ENCODE measurements around the gene OPA1.
A peak's percentile ranks its signal among the peaks of the same experiment; 100 is the strongest.
"Not testable (repeated sequence)": the region's sequence is repeated elsewhere in the genome, so short reads cannot be mapped to it uniquely, and the experiment has no call there.

Gene OPA1

DNA sequence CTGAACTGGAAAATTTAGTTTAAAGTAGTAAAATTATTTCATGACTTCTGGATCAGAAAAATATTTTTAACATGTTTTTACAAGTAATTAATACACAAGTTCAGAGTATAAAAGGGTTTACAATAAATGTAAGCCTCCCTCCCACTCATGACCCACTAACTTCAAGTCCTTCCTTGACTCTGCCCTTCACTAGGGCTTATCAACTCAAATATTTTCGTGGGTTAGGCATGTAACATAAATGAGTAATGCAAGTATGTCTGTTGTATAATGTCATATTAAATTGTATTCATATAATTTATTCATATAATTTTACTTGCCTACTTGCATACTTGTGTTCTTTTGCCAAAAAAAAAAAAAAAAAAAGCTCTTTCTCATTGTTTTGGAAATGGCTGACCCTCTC is 3.4 kb upstream of the OPA1 start:
- no peak for DNase-seq (ENCODE audit: low read depth)

DNA sequence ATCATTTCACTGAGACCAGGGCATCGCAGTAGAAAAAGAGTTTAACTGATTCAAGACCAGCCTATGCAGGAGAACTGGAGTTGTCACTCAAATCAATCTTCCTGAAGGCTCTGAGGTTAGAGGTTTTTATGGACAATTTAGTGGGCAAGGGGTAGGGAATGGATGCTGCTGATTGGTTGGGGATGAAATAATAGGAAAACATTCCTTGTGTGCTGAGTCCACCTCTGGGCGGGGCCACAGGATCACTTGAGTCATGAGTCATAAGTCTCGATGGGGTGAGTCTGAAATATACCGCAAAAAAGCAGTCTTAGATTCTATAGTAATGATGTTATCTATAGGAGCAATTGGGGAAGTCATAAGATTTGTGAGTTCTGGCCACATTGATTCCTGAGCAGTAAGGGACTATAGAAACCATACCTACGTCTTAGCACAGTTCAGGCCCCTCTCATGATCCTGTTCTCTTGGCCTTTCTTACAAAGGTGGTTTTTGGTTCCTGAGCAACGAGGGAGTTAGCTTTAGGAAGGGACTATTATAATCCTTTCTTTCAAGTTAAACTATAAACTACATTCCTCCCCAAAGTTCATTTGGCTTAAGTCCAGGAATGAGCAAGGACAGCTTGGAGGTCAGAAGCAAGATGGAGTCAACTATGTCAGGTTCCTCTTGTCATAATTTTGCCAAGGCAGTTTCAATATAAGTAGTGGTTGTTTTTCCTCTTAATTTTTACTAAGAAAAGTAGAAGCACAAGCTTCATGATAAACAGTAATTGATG is 2.7 kb upstream of the OPA1 start:
- DNase-seq (ENCODE audit: low read depth), result no peak

DNA sequence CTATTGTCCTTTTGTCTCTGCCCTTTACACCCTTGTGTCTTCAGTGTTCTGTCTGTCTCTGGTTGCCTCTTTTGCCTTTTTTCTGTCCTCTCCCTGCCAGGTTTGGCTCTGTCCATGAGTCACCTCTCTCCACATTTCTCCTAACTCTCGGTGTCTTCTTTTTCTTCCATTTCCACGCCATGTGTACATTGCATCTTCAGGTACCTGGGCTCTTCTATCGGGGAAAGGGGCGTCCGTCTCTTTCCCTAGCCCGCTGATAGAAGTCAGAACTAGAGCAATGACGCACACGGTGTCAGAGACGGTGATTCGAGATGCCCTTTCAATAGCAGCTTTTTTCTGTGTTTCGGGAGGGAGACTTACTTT is 641 bp downstream of the OPA1 start:
- no peak for DNase-seq (ENCODE audit: low read depth)

DNA sequence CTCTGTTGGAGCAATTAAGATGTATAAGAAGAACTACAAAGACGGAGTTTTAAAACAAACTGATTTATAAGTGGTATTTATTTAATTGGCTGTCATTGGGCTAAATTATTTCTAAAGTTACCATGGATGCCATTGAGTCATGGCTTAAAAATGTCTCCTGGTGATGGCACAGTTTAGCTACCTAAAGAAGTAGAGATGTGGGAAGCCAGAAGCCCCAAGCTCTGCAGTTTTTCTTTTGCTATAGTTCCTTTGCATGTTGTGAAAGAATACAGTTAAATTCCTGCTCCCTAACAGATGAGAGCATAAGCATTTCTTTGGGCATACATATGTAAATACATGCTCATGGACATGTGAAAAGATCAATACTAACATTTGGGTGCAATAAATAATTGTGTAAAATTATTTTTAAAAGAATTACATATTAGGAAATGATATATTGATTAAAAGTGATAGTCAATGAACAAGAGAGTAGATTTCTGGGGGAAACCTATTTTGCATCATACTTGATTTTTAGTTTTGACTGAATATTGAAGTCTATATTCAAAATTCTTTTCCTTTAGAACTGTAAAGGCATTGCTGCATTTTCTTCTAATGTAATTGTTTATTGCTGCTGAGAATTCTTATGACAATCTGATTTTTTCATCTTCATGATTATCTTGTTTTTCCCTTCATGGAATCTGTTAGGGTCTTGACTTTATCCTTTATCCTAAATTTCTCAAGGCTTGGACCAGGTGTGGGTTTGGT is 2.1 kb downstream of the OPA1 start:
- no peak for DNase-seq (ENCODE audit: low read depth)

DNA sequence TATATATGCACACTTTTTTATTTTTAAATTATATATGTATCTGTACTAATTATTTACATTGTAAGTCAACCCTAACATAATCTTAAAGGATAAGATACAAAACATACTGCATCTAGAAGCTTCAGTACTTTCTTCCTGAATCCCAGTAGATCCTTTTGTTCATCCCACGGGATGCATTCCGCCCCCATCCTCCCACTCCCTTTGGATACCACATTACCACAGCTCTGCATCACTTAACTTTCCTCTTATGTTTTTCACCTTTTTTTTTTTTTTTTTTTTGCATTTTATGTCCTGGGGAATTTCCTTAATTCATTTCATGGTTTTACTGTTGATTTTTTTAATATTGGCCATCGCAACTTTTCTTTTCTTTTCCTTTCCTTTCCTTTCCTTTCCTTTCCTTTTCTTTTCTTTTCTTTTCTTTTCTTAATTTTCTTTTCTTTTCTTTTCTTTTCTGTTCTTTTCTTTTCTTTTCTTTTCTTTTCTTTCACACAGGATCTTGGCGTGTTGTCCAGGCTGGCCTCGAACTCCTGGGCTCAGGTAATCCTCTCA is 3.0 kb downstream of the OPA1 start:
- no peak for DNase-seq (ENCODE audit: low read depth)

DNA sequence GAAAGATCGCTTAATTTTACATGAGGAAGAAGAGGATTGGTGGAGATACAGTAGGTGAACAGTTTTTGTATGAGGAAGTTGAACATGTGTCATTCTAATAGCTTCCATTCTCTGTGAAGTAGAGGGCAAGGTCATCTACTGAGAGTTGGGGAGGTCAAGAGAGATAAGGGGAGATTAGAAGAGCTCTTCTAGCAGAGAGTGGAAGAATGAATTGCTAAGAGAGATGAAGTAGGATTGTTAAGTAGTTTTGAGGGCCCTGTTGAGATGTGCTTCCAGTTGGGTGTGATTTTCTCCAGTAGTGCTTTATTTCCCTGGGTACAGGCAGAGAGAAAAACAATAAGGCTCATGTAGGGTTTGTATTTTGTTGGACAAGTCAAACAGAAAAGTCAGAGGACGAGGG is 5.2 kb downstream of the OPA1 start:
- no peak for DNase-seq (ENCODE audit: low read depth)

DNA sequence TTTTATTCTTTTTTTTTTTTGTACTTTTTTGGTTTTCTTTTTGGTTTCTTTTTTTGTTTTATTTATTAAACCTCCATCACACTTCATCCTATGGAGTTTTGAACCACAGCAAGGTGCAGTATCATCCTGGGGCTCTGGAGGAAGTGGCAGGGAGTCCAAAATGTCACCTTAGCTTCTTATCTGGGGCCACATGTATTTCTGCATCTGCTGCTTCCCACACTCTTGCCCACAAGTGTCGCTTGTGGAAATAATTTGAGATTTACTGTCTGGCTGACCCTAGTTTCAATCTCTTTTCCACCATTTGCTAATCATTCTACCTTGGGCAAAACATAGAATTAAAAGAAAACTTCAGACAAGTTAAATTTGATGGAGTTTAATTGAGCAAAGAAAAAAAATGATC is 6.4 kb downstream of the OPA1 start:
- no peak for DNase-seq (ENCODE audit: low read depth)

DNA sequence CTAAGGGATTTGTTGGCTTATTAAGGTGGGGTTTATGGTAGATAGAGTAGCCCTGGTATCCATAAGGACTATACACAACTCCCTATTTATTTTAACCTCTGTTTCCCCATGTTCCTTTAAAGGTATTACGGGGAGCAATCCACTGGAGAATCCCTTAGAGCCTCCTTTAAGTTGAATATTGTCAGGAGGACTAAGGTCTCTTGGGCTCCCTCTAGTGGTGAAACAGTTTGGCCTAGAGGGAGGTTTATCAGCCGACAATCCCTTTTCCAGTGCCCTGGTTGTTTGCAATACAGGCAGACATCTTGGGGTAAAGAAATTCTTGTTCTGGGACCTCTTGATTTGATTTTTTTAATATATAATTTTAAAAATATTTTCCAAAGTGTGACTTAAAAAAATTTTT is 12.9 kb downstream of the OPA1 start:
- DNase-seq (ENCODE audit: low read depth), result peak; percentile 56

DNA sequence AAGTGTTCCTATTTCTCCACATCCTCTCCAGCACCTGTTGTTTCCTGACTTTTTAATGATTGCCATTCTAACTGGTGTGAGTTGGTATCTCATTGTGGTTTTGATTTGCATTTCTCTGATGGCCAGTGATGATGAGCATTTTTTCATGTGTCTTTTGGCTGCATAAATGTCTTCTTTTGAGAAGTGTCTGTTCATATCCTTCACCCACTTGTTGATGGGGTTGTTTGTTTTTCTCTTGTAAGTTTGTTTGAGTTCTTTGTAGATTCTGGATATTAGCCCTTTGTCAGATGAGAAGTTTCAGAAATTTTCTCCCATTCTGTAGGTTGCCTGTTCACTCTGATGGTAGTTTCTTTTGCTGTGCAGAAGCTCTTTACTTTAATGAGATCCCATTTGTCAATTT is 13.9 kb downstream of the OPA1 start:
- DNase-seq (ENCODE audit: low read depth), result not testable (repeated sequence)

DNA sequence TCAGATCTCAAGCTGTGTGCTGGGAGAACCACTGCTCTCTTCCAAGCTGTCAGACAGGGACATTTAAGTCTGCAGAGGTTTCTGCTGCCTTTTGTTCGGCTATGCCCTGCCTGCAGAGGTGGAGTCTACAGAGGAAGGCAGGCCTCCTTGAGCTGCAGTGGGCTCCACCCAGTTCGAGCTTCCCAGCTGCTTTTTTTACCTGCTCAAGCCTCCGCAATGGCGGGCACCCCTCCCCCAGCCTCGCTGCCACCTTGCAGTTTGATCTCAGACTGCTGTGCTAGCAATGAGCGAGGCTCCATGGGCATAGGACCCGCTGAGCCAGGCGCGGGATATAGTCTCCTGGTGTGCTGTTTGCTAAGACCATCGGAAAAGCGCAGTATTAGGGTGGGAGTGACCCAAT is 17.5 kb downstream of the OPA1 start:
- DNase-seq (ENCODE audit: low read depth), result not testable (repeated sequence)

DNA sequence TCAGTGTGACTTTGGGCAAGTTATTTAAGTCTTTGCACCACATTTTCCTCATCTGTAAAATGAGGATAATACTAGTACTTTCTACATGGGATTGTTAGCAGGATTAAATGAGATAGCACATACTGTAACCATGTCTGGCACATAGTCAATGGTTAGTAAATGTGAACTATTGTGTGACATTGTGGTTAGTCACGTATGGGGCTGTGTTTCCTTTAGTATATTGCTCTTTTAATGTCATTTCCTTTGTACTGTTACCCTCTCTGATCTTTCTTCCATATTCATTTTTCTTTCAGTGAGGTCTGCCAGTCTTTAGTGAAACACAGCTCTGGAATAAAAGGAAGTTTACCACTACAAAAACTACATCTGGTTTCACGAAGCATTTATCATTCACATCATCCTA is 21.4 kb downstream of the OPA1 start:
- DNase-seq (ENCODE audit: low read depth), result no peak

DNA sequence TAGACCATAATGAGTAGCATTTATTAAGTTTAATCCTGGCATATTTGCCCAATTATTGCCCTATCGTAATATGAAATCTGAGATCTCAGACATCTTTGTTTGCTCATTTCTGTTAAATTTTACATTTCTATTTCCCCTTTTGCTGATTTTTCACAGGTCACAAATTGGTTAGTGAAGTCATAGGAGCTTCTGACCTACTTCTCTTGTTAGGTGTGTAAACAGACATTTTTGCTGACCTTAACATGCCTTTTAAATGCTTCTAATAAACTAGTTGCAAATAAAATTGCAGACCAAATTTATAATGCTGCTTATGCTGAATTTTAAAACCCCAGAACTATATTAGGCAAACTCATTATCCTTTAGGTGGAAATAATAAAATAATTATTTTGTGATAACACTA is 24.6 kb downstream of the OPA1 start:
- DNase-seq (ENCODE audit: low read depth), result no peak

DNA sequence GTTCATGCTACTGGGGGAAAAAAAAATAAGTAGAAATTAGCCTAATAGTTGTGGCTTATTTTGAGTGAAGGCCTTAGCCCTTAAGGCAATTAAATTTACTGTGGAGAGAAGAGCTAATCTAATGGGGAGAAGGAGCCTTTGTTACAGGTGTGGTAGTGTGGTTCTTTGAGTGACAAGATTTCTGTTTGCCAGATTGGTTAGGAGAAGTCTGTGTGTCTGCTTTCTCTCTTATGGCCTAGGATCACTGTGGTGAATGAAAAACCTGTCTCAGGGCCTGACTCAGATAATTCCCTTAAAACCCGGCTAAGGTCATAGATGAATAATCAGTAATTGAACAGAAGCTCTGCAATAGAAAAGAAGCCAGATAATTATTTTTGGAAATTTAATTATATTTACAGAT is 27.0 kb downstream of the OPA1 start:
- DNase-seq (ENCODE audit: low read depth), result no peak

DNA sequence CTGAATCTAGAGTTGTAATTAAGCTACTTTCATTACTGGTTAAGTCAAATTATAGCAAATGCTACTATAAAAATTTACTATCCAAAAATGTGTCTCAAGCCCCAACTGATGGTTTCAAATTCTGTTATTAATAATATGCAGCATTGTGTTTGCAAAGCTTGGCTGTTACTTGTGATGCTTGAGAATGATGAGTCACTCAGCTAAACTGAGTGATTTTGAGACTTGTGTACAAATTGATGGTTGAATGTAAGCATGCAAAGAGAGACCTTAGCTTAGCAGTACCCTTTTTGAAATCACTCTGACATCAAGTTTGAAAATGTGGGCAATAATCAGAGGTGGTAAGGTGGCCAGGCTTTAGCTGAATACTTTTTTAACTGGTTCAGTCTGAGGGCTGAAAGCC is 27.6 kb downstream of the OPA1 start:
- DNase-seq (ENCODE audit: low read depth), result peak; percentile 31

DNA sequence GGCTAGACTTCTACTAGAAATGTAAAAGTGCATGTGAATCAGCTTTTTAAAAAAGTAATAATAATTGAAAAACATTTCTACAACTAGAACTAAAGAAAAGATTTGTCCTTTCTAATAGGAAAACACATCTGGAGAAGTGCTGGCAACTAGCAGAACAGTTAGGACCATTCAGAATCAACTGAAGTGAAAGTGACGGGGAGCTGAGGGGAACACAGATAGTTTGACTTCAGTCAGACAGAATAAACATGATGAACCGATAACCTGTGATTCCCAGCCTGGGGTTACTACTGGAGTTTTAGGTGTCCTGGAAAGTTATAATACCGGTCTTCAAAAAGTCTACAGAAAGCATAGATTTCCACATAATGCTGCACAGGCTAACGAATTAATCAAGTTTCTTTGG is 28.1 kb downstream of the OPA1 start:
- DNase-seq (ENCODE audit: low read depth), result no peak

DNA sequence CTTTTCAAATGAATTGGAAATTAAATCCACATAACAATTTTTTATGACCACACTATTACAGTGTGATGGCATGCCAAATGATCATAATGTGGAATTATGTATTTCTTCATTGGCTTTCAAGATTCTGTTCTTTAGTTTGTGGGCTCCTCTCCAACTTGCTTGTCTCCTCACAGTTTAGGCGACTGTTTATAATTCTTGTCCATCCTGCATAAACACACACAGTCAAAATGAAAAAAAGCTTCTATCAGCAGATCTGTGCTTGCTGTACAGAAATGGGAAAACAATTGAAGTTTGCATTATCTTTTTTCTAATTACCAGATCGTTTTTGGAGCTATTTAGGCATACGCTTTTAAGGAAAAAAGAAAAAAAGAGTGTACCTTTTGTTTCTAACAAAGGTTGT is 37.0 kb downstream of the OPA1 start:
- DNase-seq (ENCODE audit: low read depth), result no peak

DNA sequence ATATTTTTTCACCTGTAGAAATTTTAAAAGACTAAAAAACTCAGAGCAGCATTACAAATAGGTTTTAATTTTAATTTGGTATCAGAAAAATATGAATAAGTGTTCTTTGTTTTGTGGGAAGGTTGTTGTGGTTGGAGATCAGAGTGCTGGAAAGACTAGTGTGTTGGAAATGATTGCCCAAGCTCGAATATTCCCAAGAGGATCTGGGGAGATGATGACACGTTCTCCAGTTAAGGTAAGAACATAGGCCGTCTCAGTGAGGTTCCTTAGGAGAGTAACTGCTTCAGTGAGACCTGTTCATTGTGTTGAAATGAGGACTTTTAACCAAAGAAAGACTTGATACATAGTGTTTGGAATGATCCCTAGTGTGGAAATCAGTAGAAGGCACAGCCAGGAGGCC is 44.8 kb downstream of the OPA1 start:
- no peak for DNase-seq (ENCODE audit: low read depth)

DNA sequence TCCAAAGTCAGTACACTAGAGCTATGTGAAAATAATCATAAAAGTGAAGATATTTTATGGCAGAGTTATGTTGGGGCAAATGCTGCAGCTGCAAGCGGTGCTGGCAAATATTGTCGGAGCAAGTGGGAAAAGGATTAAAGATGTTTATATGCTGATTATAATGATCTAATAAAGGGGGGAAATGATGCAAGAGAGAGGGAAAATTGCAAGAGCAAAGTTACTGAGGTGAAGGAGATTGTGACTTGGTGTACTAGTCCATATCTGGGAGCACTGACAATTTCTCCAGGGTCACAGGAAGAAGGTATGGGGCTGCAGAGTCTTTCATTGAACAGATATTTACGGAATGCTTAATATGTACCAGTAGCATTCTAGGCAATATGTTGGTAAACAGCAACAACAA is 45.8 kb downstream of the OPA1 start:
- no peak for DNase-seq (ENCODE audit: low read depth)

DNA sequence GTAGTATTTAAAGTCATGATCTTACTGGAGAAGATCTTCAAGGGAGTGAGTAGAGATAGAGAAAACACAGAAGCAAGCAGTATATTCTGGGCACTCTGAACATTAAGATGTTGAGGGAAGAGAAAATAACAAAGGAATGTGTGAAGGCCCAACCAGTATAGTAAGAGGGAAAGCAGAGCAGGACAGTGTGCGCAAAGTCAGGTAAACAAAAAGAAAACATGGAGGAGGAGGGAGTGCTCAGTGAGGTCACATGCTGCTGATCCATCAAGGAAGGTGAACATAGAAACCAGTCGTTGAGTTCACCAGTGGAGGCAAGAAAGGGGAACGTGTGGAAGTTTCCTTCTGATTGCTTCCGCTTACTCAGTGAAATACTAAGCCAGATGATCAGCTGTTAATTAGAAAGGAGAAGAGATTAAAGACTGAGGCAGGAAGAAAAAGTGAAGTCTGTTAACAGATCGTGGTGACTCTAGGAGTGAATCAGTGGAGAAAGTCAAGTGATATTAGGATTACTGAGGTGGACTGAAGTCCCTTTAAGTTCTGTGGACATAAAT is 47.2 kb downstream of the OPA1 start:
- DNase-seq (ENCODE audit: low read depth), result no peak

DNA sequence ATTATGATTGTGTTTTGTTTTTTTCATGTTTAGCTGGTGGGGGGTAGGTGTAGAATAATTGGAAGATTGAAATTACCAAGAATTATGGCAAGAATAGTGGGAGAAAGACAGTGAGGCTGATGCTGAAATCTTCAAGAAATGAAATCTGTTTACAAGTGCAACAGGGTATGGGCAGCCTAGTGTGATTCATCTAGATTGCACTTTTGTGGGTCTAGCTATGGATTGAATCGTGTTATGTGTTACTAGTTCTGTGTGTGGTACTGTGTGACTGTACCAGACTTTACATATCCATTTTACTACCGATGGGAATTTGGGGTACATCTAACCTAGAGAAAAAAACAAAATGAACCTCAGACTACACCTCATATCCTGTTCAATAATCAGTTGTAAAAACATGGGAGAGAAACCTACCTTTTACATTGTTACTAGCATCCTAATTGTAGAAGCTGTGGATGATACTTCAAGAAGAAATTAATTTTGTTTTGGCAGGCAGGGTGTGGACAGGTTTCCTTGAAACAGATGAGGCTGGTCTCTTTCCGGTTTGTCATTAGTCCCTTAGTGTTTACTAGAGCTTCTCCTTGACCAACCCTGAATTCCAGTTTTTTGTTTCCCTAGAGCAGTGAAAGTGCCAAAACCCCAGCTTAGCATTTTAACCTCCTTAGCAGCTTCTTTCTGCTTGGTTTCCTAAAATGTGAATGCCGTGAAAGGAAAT is 47.9 kb downstream of the OPA1 start:
- DNase-seq (ENCODE audit: low read depth), result no peak

DNA sequence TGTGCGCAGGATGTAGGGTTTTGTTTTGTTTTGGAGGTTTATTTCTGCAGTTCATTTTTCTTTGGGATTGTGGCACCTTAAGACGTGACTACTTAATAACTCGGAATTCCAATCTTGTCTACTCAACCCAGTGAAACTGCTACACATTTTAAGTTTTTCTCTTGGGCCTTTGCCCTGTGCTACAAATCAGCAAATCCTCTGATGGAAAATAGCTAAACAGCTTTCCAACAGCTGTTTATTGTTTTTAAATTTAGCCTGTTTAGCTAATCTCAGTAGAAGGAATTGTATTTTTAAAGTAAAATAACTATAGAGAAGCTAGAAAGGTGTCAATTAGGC is 48.4 kb downstream of the OPA1 start:
- no peak for DNase-seq (ENCODE audit: low read depth)

DNA sequence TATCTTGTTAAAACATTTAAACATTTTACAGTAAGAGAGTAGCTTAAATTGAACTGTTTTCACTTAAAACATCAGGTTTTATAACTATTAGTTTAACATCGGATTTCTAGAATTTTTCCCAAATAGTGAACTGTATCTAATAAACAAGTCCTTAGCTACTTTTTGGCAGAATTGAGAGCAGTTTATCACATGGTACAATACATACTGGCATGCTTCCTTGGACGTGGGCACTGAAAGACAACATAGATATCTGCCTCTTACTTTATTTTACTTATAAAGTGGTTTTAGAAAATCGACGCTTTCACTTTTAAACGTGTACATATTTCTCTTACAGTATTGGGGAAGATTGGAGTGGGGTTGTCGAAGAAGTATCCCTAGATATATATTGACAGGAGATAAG is 52.8 kb downstream of the OPA1 start:
- no peak for DNase-seq (ENCODE audit: low read depth)

DNA sequence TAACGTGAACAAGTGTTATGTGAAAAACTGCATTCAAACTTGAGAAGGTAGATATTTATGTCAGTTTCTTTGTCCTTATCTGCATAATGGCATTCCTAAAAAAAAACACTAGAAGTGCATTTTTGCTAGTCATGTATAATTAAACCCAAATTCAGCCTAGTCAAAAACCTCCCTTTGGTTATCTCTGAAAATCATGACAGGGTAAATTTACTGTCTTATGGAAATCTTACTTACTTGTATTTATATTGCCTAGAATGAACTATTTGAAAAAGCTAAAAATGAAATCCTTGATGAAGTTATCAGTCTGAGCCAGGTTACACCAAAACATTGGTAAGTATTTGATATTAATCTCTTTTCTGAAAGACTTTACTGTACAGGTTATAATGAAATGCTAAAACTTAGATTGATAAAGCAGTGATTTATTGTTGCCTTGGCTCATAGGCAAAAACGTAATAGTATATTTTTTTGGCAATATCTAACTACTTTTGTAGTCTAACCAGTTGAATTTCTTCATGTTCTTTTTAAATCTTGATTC is 55.6 kb downstream of the OPA1 start:
- no peak for DNase-seq (ENCODE audit: low read depth)

All from fibroblast of gingiva (primary cell).